CD1c-positive myeloid dendritic cell (primary cell): ENCODE results near the gene CCDC92.
"Not testable (repeated sequence)": the region's sequence is repeated elsewhere in the genome, so short reads cannot be mapped to it uniquely, and the experiment has no call there.

Source experiments
- DNase-seq: peaks from one replicate; pipeline ENCODE4 v3.0.0-alpha.2; 2016; ENCODE audit errors: extremely low spot score

Gene CCDC92

DNA sequence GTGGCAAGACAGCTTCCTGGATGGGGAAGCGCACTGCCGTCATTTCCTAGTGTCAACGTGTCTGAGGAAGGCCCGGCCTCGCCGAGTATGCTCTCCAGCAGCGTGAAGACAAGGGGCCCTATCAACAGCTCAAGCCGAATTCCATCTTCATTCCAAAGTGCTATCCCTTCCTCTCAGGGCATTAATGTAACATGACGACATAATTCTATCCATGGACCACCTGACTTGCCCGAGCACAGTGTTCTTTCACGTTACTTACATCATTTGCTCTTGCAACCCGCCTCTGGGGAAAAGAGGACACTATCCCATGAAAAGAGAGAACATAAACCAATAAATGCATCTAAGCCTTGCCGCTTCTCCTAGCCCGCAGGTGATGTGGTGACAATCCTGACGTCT is 22.9 kb downstream of the CCDC92 start:
- no peak for DNase-seq

DNA sequence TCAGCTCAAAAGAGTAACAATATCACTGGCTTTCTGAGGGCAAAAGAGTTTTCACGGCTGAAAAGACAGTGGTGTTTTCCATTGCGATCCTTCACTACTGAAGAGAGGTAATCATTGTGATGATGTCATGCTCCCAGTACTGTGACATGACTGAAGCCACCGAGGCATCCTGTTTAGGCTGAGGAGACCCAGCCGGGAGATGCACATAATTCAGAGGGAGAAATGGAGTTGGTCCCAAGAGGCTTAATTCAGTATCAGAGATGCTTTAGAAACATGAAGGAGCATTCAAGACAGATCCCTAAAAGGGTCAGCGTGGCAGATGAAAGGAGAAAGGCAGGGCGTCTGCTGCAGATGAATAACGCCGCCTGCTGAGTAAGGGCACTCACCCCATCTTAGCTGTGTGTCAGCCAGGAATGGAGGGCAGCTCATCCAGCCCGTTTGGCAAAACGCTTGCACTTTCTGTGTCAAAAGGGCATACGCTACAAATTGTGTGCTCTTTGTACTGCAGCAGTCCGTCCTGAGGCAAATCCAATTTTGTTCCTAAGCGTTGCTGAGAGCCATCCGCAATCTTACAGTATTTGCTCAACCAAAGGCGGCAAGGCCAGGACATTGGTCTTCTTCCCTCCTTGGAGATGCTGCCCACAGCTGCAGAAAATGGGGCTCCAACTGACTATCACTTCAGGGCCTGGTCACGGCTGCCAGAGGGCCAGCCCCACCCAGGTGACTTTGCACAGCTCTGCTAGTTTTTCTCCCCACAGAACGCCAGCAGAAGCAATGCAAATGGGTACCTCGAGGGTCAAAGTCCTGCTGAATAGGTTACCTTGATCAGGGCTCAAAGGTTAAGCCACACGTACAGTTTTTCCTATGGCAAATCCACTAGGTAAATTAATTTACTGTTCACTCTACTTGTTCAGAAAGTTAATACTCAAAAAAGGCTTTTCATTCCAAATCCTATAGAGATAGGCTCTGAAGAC is 23.5 kb downstream of the CCDC92 start:
- DNase-seq = no peak

GRCh38 chr12:123948401-123948795 is 24.2 kb downstream of the CCDC92 start:
- DNase-seq = no peak

DNA sequence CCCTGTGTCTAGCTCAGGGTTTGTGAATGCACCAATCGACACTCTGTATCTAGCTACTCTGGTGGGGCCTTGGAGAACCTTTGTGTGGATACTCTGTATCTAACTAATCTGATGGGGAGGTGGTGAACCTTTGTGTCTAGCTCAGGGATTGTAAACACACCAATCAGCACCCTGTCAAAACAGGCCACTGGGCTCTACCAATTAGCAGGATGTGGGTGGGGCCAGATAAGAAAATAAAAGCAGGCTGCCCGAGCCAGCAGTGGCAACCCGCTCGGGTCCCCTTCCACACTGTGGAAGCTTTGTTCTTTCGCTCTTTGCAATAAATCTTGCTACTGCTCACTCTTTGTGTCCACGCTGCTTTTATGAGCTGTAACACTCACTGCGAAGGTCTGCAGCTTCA is 25.1 kb downstream of the CCDC92 start:
- not testable (repeated sequence) for DNase-seq

DNA sequence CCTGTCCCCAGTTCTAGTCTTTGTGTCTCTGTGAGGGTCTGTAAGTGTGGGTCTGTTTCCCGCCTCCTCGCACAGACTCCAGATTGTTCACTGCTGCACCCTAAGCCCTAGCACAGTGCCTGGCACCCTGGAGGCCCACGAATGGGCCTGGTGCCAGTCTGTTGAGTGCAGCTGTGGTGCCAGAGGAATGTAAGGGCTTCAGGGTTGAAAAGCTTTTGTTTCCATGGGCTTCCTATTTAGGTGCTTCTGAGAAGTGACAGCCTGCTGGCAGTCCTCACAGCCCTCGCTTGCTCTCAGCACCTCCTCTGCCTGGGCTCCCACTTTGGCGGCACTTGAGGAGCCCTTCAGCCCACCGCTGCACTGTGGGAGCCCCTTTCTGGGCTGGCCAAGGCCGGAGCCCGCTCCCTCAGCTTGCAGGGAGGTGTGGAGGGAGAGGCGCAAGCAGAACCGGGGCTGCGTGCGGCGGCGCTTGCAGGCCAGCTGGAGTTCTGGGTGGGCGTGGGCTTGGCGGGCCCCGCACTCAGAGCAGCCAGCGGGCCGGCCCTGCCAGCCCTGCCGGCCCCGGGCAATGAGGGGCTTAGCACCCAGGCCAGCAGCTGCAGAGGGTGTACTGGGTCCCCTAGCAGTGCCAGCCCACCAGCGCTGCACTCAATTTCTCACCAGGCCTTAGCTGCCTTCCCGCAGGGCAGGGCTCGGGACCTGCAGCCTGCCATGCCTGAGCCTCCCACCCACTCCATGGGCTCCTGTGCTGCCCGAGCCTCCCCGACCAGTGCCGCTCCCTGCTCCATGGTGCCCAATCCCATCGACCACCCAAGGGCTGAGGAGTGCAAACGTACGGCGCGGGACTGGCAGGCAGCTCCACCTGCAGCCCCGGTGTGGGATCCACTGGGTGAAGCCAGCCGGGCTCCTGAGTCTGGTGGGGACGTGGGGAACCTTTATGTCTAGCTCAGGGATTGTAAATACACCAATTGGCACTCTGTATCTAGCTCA is 25.8 kb downstream of the CCDC92 start:
- DNase-seq = not testable (repeated sequence)

DNA sequence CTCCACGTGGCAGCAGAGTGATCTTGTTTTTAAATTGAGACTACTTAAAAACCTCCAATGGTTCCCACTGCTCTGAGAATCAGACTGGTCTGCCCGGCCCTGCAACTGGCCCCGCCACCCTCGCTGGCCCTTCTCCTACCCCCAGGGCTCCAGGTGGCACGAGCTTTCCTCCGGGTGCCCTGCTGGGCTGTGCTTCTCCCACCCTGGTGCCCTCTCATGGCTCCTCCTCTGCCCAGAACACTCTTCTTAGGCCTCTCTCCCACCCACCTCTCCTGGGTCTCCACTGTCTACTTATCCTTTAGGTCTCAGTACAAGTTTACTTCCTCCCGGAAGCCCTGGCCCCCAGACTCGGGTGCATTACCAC is 26.5 kb downstream of the CCDC92 start:
- DNase-seq = no peak

GRCh38 chr12:123945287-123946151 is 27.1 kb downstream of the CCDC92 start:
- no peak for DNase-seq

DNA sequence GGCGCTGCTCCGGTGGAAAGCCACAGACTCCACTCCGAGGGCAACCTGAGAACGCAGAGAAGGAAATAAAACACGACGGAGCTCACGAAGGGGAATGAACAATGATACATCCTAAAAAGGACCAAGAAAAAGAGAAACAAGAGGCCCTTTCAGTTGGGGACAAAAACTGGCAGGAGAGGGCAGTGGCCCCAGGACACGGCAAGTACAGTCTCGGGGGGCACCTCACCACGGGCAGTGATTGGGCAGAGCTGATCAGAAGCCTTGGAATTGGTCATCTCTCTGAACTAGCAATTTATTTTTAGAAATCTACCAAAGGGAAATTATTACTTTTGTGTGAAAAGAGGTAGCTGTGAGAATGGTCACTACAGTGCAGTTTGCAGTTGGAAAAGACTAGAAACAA is 27.9 kb downstream of the CCDC92 start:
- DNase-seq = no peak

DNA sequence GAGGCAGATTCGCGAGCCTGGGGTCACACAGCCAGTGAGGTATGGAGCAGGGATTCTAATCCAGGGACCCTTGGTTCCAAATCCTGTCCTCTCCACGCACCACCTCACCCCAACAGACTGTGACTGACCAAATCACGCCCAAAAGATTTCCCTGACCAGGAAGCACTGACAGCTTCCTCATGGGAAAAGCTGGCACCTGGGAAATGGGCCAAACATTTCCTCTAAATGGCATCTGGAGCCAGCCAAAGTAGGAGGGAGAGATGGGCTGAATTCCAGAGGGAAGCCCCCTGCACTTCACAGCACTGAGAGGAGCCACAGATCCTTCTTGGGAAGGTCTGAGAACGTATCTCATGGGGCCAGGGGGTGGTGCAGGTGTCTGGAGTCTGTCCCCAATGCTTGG is 28.8 kb downstream of the CCDC92 start:
- DNase-seq = no peak

- no peak for DNase-seq
These were observed 29.6 kb downstream of the CCDC92 start for GRCh38 chr12:123942911-123943648.

- no peak for DNase-seq
These were observed 30.4 kb downstream of the CCDC92 start for GRCh38 chr12:123942238-123942653.

GRCh38 chr12:123941624-123942237 is 30.9 kb downstream of the CCDC92 start:
- peak; percentile 89 for DNase-seq

- DNase-seq = no peak
These were observed 31.6 kb downstream of the CCDC92 start for GRCh38 chr12:123941000-123941399.

DNA sequence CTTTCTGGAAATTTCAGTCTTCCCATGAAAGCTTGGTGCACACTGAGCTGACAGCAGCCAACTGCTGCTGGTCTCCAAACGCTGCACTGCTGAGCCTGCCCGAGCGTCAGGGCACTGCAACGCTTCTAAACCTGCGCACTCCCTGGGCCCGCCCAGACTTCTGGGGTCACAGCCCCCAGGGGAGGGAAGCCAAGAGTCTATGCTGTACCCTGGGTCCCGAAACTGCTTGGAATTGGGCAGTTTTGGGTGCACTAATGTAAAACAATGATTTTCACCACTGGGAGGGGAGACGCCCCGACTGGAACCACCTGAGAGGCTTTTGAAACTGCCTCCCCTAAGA is 32.0 kb downstream of the CCDC92 start:
- DNase-seq = no peak

DNA sequence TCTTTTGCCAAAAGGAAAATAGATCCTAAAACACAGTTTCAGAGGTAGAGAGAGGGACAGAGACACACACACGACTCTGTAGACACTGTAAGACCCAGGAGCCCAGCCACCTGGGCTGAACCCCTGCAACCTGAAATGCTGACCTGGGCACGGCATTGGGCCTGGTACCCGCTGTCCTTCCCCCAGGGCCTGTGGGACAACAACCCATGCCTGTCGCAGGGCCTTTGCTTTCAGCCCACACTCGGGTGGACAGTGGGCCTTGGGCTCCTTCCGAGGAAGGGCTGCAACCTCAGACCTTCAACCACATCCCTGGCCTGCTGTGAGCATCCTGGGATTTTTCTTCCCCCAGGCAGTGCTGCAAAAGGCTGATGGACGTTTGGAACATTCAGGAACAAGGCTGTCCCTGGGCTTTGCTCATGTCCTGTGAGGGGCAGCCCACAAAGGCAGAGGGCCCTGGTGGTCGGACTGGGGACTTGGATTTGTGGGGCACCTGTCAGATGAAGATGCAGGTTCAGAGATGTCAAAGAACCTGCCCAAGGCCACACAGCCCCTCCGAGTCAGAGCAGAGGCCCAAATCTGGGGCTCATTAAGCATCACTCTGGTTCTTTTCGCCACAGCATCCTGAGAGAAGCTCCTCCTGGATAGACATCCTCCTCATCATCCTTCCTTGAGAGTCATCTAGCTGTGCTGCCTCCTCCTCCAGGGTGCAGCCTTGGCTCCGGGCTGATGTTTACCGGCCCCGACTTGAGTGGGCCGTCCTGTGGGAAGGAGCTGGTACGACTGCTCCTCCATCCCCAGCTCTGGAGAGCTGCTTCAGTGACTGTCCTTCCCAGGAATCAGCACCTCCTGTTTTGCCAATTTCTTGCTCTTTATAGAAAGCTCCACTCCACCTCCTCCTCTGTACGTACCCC is 32.7 kb downstream of the CCDC92 start:
- DNase-seq = no peak

DNA sequence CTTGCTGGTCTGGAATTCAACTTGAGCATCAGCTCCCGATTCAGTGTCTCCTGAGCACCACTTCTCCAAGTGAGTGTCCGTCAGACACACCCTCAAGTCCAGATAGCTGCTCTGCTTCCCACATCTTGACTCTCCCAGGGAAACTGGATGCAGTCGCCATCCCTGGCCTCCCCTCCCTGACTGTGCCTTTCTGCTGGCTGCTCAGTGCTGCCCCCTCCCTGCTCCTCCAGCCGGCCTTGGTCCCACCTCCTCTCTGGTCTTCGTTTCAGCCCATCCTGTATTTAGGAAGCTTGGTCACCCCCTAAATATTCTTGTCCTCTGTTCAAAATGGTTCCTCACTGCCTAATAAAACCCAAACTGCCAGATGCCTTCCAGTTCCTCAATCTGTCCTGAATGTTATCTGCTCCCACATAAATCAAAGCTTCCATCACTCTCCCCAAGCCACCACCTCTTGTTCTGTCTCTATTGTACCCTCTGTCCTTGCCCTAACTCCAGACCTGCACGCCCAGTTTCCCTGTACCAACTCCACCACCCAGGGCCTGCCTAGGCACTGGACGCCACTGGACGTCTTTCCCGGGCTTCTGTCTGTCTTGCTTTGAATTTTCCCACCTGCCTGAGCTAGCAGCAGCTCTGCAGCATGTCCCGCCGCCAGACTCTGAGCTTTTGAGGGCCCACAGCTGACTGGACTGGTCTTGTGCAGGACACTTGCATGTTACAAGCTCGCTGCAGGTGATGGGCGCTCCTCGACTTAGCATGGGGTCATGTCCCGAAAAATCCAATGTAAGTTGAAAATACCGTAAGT is 33.8 kb downstream of the CCDC92 start:
- no peak for DNase-seq

GRCh38 chr12:123937707-123938591 is 34.7 kb downstream of the CCDC92 start:
- peak; percentile 8 for DNase-seq
